Measurements from ENCODE around the gene SPSB1. TPM values are rescaled to one million over a fixed set of nuclear protein-coding genes. Genes with fewer than 3 reads are reported as not detected.

The SPSB1 gene
- total RNA-seq, 4 donors from 2014 or later: 40.0 to 82.1 (median 52.6) TPM

- DNase-seq: no peak
- intact Hi-C loops (cut with DNase I; ENCODE audit: low total_unique reads) (no loop called here), in situ Hi-C loops (cut with MboI; ENCODE audit: low pct_ligation_motif_present in 1 of 4, low pct_unique_long_range_greater_than_20kb in 1 of 4, low sequenced_read_pairs in 3 of 4) (no loop called here)
- TF ChIP-seq EP300 (IDR thresholded peaks at IDR 0.05; ENCODE audit: low read depth): no peak
- TF ChIP-seq CTCF (IDR thresholded peaks at IDR 0.05): no peak
- TF ChIP-seq POLR2AphosphoS5 (IDR thresholded peaks at IDR 0.05): no peak
- TF ChIP-seq POLR2A (IDR thresholded peaks at IDR 0.05): no peak
- Histone ChIP-seq H3K9me3 (no peaks in the 10 kb centered on the region), H3K36me3 (no peaks in the 10 kb centered on the region), H3K27me3 (no peaks in the 10 kb centered on the region), H3K4me1 (peaks cover 7 to 23% (median 17%) of the 10 kb centered on the region in 4 donors), H3K4me3 (no peak overlapping the region), H3K27ac (no peak overlapping the region)
- 80 to 90% methylated on average over 8 to 15 of the region's 15 CpGs for WGBS, 2 donors (ENCODE audit: low coverage in 1 of 2)
These were observed 111.6 kb downstream of the SPSB1 start for GRCh38 chr1:9404117-9404914.

- H3K4me1 ChIP-seq: peaks cover 0 to 5% (median 2%) of the 10 kb centered on the region in 4 donors
- no peaks in the 10 kb centered on the region for H3K9me3 ChIP-seq
- in situ Hi-C loops (cut with MboI; ENCODE audit: low pct_ligation_motif_present in 1 of 4, low pct_unique_long_range_greater_than_20kb in 1 of 4, low sequenced_read_pairs in 3 of 4) (no loop called here), intact Hi-C loops (cut with DNase I; ENCODE audit: low total_unique reads) (no loop called here)
- H3K4me3 ChIP-seq: no peak overlapping the region
- H3K36me3 ChIP-seq: no peaks in the 10 kb centered on the region
- H3K27me3 ChIP-seq: no peaks in the 10 kb centered on the region
- H3K27ac ChIP-seq: no peak overlapping the region
- 36 to 61% methylated on average over 5 to 7 of the region's 7 CpGs for WGBS, 2 donors (ENCODE audit: low coverage in 1 of 2)
- no peak for DNase-seq
- no peak for TF ChIP-seq CTCF (IDR thresholded peaks at IDR 0.05)
- TF ChIP-seq POLR2A (IDR thresholded peaks at IDR 0.05): no peak
- no peak for TF ChIP-seq POLR2AphosphoS5 (IDR thresholded peaks at IDR 0.05)
- TF ChIP-seq EP300 (IDR thresholded peaks at IDR 0.05; ENCODE audit: low read depth): no peak
These were observed 113.4 kb downstream of the SPSB1 start for GRCh38 chr1:9406111-9406510.

- intact Hi-C loops (cut with DNase I; ENCODE audit: low total_unique reads): no loop called here
- no peak overlapping the region for H3K4me3 ChIP-seq
- DNase-seq: no peak
- no peak overlapping the region for H3K27ac ChIP-seq
- peaks cover 15 to 25% (median 15%) of the 10 kb centered on the region in 4 donors for H3K4me1 ChIP-seq
- WGBS, 2 donors (ENCODE audit: low coverage in 1 of 2): 57 to 80% methylated on average over 2 to 7 of the region's 7 CpGs
- H3K9me3 ChIP-seq: no peaks in the 10 kb centered on the region
- H3K36me3 ChIP-seq: no peaks in the 10 kb centered on the region
- in situ Hi-C loops (cut with MboI; ENCODE audit: low pct_ligation_motif_present in 1 of 4, low pct_unique_long_range_greater_than_20kb in 1 of 4, low sequenced_read_pairs in 3 of 4): no loop called here
- TF ChIP-seq EP300 (IDR thresholded peaks at IDR 0.05; ENCODE audit: low read depth) (no peak), POLR2A (IDR thresholded peaks at IDR 0.05) (no peak), CTCF (IDR thresholded peaks at IDR 0.05) (no peak), POLR2AphosphoS5 (IDR thresholded peaks at IDR 0.05) (no peak)
- no peaks in the 10 kb centered on the region for H3K27me3 ChIP-seq
These were observed 118.1 kb downstream of the SPSB1 start for GRCh38 chr1:9410737-9411297.

- in situ Hi-C loops (cut with MboI; ENCODE audit: low pct_ligation_motif_present in 1 of 4, low pct_unique_long_range_greater_than_20kb in 1 of 4, low sequenced_read_pairs in 3 of 4): no loop called here
- intact Hi-C loops (cut with DNase I; ENCODE audit: low total_unique reads): no loop called here
- peak overlapping the region; percentile 79 to 88 (median 88) for H3K27ac ChIP-seq
- peaks cover 15 to 25% (median 15%) of the 10 kb centered on the region in 4 donors for H3K4me1 ChIP-seq
- DNase-seq: peak; percentile 66
- no peak overlapping the region for H3K4me3 ChIP-seq
- no peaks in the 10 kb centered on the region for H3K27me3 ChIP-seq
- WGBS, 2 donors (ENCODE audit: low coverage in 1 of 2): 20 to 21% methylated on average over 1 to 17 of the region's 17 CpGs
- H3K36me3 ChIP-seq: no peaks in the 10 kb centered on the region
- H3K9me3 ChIP-seq: no peaks in the 10 kb centered on the region
- TF ChIP-seq EP300 (IDR thresholded peaks at IDR 0.05; ENCODE audit: low read depth): no peak
- TF ChIP-seq POLR2AphosphoS5 (IDR thresholded peaks at IDR 0.05): peak in 2 of 3 donors; percentile 4 to 30
- TF ChIP-seq POLR2A (IDR thresholded peaks at IDR 0.05): no peak
- no peak for TF ChIP-seq CTCF (IDR thresholded peaks at IDR 0.05)
These were observed 120.6 kb downstream of the SPSB1 start for GRCh38 chr1:9413071-9413876.
